Duodenal mucosa (tissue), 2 donors: ENCODE data around the gene CPA1.

Experiments
- H3K27ac ChIP-seq: one replicate; pipeline ENCODE4 v1.7.0; 2013; ENCODE audit warnings: low read depth, low read length
- H3K27me3 ChIP-seq, 2 donors: one replicate each; pipeline ENCODE4 v1.7.0; 2013; ENCODE audit warnings: low read length in 2 of 2, control low read depth in 1 of 2; ENCODE audit not compliant: insufficient read depth in 2 of 2, control insufficient read depth in 1 of 2
- H3K36me3 ChIP-seq, 2 donors: one replicate each; pipeline ENCODE4 v1.7.0; 2013; ENCODE audit warnings: low read length in 2 of 2, control low read depth in 1 of 2; ENCODE audit not compliant: insufficient read depth in 2 of 2, control insufficient read depth in 1 of 2
- H3K4me1 ChIP-seq, 2 donors: one replicate each; pipeline ENCODE4 v1.7.0; 2013; ENCODE audit warnings: low read length in 2 of 2, control low read depth in 1 of 2; ENCODE audit not compliant: insufficient read depth in 2 of 2, control insufficient read depth in 1 of 2
- H3K4me3 ChIP-seq, 2 donors: one replicate each; pipeline ENCODE4 v1.7.0; 2013; ENCODE audit warnings: low read length in 2 of 2, low read depth in 1 of 2
- H3K9ac ChIP-seq, 2 donors: one replicate each; pipeline ENCODE4 v1.7.0; 2013; ENCODE audit warnings: low read length in 2 of 2, low read depth in 1 of 2
- H3K9me3 ChIP-seq, 2 donors: one replicate each; pipeline ENCODE4 v1.7.0; 2013; ENCODE audit warnings: low read length in 2 of 2, control low read depth in 1 of 2; ENCODE audit not compliant: control insufficient read depth in 1 of 2

The CPA1 gene

GRCh38 chr7:130394421-130395195 lies 14.3 kb downstream of the CPA1 start:
- no peaks in the 10 kb centered on the region for H3K27me3 ChIP-seq
- no peak overlapping the region for H3K4me3 ChIP-seq
- no peaks in the 10 kb centered on the region for H3K36me3 ChIP-seq
- no peak overlapping the region for H3K27ac ChIP-seq
- H3K9ac ChIP-seq = no peak overlapping the region
- no peaks in the 10 kb centered on the region for H3K9me3 ChIP-seq
- peaks cover 3 to 7% of the 10 kb centered on the region in 2 donors for H3K4me1 ChIP-seq

DNA sequence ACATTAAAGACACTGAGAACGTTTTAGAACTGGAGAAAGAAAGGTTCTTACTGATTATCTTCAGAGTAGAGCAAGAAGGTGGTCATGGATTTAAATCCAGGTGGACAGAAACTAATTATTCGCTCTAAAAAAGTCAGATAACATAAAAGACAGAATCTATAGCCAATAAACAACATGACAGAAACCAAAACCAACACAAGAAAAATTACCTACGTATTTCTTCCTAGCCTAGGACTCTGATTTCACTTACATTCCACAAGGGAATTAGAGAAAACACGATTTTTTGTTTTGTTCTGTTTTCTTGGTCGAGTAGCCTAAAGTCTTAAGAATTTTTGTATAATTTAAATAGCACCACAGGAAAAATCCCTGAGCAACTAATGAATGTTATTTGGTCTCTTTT lies 15.1 kb downstream of the CPA1 start:
- Histone ChIP-seq H3K4me3 (no peak overlapping the region), H3K27me3 (no peaks in the 10 kb centered on the region), H3K9me3 (no peaks in the 10 kb centered on the region), H3K4me1 (peaks cover 3 to 7% of the 10 kb centered on the region in 2 donors), H3K9ac (no peak overlapping the region), H3K27ac (no peak overlapping the region), H3K36me3 (no peaks in the 10 kb centered on the region)

DNA sequence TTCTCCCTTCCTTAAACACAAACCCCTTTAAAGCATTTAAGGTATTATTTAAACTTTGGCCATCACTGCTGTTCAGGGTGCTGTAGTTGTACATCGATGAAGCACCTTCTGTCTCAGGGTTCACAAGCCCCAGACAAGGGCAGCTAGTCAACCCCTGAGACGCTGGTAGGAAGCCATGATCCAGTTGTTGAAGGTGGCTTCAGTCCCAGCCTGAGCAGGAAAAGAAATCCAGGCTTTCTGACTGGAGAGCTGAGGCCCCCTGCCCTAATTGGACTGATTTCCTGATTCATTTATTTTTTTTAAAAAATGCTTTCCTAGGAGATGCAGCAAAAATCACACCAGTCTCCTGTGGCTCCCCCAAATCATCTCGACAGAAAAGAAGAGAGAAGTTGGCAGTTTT lies 15.8 kb downstream of the CPA1 start:
- Histone ChIP-seq H3K27me3 (no peaks in the 10 kb centered on the region), H3K9me3 (no peaks in the 10 kb centered on the region), H3K9ac (no peak overlapping the region), H3K4me1 (peaks cover 3 to 7% of the 10 kb centered on the region in 2 donors), H3K27ac (no peak overlapping the region), H3K36me3 (no peaks in the 10 kb centered on the region), H3K4me3 (no peak overlapping the region)

DNA sequence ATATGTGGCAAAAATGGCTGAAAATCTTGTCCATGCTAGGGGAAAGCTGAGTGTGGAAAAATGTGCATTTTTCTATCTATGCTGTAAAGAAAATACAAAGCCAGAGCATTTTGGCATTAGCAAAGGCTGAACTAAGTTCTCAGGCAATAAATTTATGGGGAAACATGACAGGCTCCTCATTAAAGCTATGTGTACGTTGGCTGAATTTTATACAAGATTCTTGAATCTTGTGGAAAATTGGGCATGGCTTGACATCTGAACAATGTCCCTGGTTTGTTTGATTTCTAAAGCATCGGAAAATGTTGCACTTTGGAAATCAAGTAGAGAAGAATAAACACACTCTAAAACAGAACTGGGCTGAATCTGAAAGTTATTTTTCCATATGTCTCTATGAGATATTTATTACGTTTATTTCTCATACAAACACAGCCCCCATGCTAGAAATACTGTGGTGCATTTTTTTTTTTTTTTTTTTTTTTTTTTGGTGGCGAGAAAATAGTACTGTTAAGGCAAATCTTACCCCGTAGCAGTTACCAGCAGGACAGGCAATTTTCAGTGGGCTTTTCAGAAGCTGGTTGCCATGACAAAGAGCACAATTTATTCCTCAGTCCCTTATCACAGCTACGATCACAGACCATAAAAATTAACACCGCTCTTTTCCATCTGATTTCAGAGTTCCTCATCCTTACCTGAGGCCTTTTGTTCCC lies 16.9 kb downstream of the CPA1 start:
- Histone ChIP-seq H3K4me3 (no peak overlapping the region), H3K27ac (no peak overlapping the region), H3K36me3 (no peaks in the 10 kb centered on the region), H3K27me3 (no peaks in the 10 kb centered on the region), H3K9me3 (no peaks in the 10 kb centered on the region), H3K9ac (no peak overlapping the region), H3K4me1 (peaks cover 1 to 7% of the 10 kb centered on the region in 2 donors)

- Histone ChIP-seq H3K9me3 (no peaks in the 10 kb centered on the region), H3K36me3 (peaks cover 0 to 3% of the 10 kb centered on the region in 2 donors), H3K9ac (no peak overlapping the region), H3K4me3 (no peak overlapping the region), H3K27ac (no peak overlapping the region), H3K27me3 (no peaks in the 10 kb centered on the region), H3K4me1 (peaks cover 0 to 2% of the 10 kb centered on the region in 2 donors)
Measured at GRCh38 chr7:130397758-130398073, 17.4 kb downstream of the CPA1 start.

GRCh38 chr7:130398526-130399090 lies 18.3 kb downstream of the CPA1 start:
- H3K27me3 ChIP-seq = no peaks in the 10 kb centered on the region
- no peaks in the 10 kb centered on the region for H3K4me1 ChIP-seq
- no peak overlapping the region for H3K9ac ChIP-seq
- H3K9me3 ChIP-seq = no peaks in the 10 kb centered on the region
- H3K27ac ChIP-seq = no peak overlapping the region
- peaks cover 0 to 5% of the 10 kb centered on the region in 2 donors for H3K36me3 ChIP-seq
- H3K4me3 ChIP-seq = no peak overlapping the region

DNA sequence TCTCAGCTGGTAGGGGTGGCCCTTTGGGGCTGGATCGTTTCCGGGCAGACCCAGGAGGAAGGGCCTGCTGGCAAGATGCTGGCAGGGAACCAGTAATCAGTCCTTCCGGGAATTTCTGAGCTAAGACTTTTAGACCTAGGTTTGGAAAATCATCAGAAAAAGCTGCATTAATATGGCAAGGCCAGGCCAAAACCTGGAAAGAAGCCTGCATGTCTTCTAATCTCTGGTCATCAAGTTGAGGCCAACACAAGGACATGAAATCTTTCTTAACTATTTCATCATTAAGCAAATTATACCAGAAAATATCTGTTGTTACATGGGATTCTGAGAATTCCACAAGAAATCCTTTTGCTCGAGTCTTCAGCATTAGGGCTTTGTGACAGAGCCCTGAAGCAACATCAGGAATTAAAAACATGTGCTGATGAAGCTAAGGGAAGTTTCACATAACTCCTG lies 19.9 kb downstream of the CPA1 start:
- Histone ChIP-seq H3K9me3 (no peaks in the 10 kb centered on the region), H3K36me3 (peaks cover 0 to 5% of the 10 kb centered on the region in 2 donors), H3K27me3 (no peaks in the 10 kb centered on the region), H3K27ac (no peak overlapping the region), H3K4me1 (no peaks in the 10 kb centered on the region), H3K9ac (no peak overlapping the region), H3K4me3 (no peak overlapping the region)

DNA sequence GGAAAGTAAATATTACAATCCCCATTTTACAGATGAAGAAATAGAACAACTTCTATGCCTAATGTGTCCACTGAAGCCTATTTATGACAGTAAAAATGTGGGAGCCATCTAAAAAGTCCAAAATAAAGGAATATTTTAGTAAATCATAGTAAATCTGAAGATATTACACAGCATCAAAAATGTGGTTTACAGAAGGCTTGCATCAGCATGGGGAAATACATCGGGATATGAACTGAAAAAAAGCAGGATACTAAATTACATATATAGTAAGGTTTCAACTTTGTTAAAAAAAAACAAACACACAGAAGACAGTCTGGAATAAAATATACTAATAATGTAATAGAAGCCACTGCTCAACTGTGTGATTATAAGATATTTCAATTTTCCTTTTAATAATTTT lies 20.8 kb downstream of the CPA1 start:
- no peak overlapping the region for H3K4me3 ChIP-seq
- H3K9ac ChIP-seq = no peak overlapping the region
- peaks cover 0 to 5% of the 10 kb centered on the region in 2 donors for H3K36me3 ChIP-seq
- H3K4me1 ChIP-seq = no peaks in the 10 kb centered on the region
- H3K9me3 ChIP-seq = no peaks in the 10 kb centered on the region
- no peaks in the 10 kb centered on the region for H3K27me3 ChIP-seq
- H3K27ac ChIP-seq = no peak overlapping the region

- no peaks in the 10 kb centered on the region for H3K9me3 ChIP-seq
- no peak overlapping the region for H3K9ac ChIP-seq
- no peak overlapping the region for H3K4me3 ChIP-seq
- peaks cover 0 to 5% of the 10 kb centered on the region in 2 donors for H3K36me3 ChIP-seq
- no peak overlapping the region for H3K27ac ChIP-seq
- H3K27me3 ChIP-seq = no peaks in the 10 kb centered on the region
- H3K4me1 ChIP-seq = no peaks in the 10 kb centered on the region
Measured at GRCh38 chr7:130401578-130401977, 21.3 kb downstream of the CPA1 start.

- Histone ChIP-seq H3K4me3 (no peak overlapping the region), H3K9ac (no peak overlapping the region), H3K9me3 (no peaks in the 10 kb centered on the region), H3K27me3 (no peaks in the 10 kb centered on the region), H3K4me1 (no peaks in the 10 kb centered on the region), H3K36me3 (peaks cover 0 to 5% of the 10 kb centered on the region in 2 donors), H3K27ac (no peak overlapping the region)
Measured at GRCh38 chr7:130405003-130405402, 24.7 kb downstream of the CPA1 start.
